Measurements from ENCODE around the gene FOXO3.

The FOXO3 gene

DNA sequence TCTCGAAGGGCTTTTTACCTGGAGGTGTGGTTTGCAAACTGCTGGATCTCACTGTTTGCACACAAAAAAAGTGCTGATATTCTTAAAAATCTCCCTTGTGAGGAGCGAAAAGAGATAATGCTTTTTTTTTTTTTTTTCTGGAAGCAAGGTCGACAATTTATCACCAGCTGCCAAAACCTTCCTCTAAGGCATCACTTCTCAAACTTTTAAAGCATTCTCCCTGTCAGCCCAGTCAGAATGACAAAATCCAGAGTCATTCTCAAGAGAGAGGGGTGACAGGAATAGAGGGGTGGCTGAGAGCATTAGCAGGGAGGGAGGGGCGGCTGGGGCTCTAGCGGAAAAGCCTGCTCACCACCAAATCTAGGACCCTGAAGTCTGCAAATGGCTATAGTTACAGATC lies 150.4 kb downstream of the FOXO3 start:
- DNase-seq (ENCODE audit: low read depth in 2 of 2), result no peak

DNA sequence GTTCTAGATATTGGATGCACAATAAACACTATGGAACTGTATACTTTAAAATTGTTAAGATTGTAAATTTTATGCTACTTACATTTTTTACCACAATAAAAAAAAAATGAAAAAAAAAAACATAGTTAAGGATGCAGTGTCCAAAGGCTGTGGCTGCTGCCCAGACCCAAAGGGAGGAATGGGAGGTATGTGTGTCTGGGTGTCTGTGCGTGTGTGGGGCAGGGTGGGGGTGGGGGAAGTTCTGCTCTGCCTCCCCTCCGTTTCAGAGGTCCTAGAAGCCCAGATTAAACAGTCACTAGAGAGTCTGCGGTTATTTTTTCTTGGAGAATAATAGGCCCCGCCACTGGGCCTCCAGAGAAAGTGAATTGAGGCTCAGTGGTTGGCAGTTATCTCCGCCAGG lies 151.1 kb downstream of the FOXO3 start:
- no peak for DNase-seq (ENCODE audit: low read depth in 2 of 2)

DNA sequence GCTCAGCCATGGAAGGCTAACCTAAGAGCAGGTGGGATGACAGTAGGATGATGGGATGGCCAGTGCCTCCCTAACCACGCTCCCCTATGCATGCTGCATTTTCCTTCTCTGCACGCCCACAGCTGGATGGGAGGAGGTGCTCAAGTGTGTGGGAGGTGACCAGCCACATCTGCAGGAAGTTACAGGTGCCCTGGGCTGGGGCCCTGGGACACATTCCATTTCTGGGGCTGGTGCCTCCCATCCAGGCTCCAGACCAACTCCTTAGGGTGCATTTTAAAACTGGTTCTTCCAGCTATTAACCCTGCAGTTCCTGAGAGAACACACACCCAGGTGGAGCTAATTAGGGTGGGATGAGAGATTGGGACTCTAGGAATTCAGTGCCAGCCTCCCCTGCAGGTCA lies 152.2 kb downstream of the FOXO3 start:
- DNase-seq (ENCODE audit: low read depth in 2 of 2), result no peak

DNA sequence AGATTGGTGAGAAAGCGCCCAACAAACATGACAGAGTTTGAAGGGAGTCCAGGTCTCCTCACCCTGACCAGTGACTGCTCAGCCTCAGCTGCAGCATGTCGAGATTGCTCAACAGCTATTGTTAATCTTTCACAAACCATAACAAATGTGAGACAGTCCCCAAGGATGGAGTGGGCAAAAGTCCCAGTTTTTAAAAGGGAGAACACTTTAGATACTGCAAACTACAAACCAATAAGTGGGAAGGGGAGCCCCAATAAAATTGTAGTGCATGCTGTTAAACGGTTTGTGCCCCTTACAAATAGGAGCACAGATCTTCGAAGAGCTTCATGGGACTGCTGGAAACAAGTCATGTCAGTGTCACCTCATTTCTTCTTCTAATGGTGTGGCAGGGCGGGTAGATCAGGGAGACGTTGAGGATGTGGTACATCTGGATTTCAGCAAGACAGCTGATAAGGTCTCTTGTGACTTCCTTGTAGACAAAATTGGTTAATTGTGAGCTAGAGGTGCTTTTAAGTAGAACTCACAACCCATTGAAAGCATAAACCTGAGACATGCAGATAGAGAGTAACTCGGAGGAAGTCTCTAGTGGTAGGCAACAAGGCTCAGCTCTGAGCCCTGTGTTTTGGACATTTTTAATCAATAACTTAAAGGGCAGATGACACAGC lies 153.5 kb downstream of the FOXO3 start:
- peak; percentile 34 to 46 for DNase-seq (ENCODE audit: low read depth in 2 of 2)

DNA sequence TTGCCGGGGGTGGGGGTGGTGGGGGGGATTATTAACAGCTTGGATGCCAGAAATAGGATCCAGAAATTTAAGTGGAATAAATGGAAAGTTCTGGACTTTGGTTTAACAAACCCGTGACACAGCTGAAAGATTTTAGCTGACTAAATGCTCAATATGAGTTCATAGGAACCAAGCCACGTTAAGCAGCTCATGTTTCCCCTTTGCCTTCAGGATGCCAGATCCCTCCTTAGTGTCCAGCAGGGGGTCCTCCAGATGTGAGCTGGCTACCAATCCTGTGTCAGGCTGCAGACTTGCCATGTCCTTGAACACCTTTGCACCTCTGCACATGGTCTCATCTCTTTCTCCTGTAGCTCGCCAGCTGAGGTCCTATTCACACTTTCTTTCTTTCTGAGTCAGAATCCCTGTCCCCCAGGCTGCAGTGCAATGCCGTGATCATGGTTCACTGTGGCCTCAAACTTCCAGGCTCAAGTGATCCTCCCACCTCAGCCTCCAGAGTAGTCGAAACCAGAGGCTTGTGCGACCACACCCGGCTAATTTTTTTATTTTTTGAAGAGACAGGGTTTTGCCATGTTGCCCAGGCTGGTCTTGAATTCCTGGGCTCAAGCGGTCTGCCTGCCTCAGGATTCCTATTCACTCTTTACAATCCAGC lies 154.2 kb downstream of the FOXO3 start:
- DNase-seq (ENCODE audit: low read depth in 2 of 2), result no peak

DNA sequence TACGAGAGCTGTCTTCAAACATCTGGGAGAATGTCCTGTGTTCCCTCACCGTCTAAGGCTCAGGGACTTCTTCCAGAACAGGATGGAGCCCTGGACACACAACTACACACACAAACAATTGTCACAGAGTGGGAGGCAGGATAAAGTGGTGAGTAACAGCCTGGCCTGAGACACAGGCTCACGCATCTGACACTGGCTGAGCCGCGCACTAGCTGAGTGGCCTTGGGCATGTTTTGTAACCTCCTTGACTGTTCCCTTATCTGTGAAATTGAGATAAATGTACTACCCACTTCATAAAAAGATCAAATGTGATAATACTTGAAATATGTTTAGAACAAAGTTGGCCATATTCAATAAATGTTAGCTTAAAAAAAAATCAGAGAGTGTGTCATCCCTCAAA lies 155.1 kb downstream of the FOXO3 start:
- DNase-seq (ENCODE audit: low read depth in 2 of 2), result no peak

DNA sequence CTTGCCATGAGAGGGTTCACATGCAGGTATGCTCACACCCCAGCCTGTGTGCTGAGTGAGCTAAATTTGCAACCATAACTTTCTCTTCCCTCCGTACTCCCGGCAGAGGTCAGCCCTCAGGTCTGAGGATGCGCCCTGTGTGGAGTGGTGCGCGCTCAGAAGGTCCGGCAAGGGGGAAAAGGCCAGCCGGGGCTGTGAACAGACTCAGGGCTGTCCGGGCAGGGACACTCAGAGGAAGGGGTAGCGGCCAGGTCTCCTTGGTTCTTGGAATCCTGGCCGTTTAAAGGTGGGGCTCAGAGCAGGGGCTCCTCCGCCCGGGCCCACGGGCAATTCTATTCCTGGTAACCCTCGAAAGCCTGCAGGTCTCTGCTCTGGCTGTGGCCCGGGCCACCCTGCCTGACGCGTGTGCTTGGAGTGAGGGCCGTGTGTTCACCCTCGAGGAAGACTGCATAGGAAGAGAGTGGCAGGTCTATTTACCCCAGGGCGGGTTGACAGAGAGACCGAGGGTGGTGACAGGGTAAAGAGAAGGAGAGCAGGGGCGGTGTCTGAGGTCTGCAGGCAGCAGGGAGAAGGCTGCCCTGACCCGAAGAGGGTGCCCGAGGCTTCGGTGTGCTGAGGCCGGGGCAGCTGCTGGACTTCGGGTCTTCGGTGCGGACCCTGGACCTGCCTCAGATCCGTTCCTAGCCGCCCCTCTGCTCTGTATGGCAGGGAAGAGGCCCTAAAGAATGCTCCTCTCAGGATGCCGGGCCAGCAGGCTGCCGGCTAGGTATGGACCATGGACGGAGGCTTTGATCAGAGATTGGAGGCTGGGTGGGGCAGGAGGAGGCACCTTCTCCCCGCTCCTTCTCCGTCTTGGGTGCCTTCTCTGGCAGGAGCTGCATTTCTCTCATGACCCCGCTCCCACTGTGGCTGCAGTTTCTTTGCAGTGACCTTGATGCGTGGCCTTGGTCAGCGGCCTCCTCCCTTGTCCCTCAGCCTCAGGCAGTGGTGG lies 156.4 kb downstream of the FOXO3 start:
- DNase-seq (ENCODE audit: low read depth in 2 of 2), result no peak

DNA sequence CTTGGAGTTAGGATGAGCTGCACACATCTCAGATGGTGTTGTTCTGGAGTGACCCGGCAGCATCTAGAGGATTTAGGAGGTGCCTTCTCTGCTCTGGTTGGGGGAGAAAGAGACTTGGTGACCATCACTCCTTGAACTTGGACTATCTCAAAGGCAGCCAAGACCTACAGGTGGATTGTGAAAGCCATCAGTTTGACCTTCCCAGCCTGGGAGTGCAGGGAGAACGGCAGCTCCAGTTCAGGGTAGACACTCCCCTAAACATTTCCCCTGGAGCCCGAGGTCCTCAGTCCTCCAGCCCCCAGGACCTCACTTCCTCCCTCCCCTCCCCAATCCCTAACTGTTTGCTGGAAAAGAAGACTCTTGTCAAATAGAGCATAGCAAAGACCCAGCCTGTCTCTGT lies 158.8 kb downstream of the FOXO3 start:
- DNase-seq (ENCODE audit: low read depth in 2 of 2), result no peak

DNA sequence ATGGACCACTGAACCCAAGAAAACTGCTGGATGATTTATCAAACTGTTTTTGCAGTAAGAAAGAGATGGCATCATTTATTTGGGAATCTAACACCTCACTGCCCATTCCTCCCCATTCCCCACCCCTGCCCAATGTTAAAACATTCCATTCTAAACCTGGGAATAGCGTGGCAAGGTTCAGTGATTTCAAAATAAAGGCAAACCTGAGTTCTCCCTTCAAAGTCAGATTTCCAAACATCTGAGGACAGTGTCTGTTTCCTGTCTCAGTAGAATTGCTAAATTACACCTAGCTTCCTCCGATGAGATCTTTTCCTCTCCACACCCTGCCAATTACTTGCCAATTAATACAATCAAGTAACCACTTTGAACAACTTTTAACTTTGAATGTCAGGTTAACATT lies 160.1 kb downstream of the FOXO3 start:
- no peak for DNase-seq (ENCODE audit: low read depth in 2 of 2)

DNA sequence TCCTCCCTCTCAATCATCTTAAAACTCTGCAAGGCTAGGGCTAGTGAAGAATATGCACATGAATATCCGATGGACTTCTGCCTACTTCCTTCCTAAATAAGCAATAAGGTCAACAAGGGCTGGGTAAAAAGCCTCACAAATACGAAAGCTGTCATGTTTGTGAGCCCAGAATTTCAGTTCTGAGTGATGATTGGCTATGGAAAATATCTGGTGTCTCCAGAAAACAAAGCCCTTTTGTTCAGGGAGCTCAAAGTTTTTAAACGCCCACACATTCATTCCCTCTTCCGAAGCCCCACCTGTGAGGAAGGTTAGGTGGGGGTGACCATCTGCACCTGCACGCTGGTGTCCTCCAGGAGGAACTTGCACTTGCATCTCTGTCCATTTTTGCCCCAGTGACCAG lies 160.6 kb downstream of the FOXO3 start:
- no peak for DNase-seq (ENCODE audit: low read depth in 2 of 2)

DNA sequence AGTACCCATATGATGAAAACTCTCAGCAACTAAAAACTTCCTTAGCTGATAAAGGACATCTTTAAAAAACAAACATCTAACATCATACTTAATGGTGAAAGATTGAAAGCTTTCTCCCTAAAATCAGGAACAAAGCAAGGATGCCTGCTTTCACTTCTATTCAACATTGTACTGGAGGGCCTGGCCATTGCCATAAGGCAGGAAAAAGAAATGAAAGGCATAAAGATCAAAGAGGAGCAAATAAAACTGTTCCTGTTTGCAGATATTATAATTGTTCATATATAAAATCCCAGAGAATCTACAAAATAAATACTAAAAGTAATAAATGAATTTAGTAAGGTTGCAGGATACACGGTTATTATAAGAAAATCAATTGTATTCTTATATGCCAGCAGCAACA lies 162.9 kb downstream of the FOXO3 start:
- DNase-seq (ENCODE audit: low read depth in 2 of 2), result no peak

DNA sequence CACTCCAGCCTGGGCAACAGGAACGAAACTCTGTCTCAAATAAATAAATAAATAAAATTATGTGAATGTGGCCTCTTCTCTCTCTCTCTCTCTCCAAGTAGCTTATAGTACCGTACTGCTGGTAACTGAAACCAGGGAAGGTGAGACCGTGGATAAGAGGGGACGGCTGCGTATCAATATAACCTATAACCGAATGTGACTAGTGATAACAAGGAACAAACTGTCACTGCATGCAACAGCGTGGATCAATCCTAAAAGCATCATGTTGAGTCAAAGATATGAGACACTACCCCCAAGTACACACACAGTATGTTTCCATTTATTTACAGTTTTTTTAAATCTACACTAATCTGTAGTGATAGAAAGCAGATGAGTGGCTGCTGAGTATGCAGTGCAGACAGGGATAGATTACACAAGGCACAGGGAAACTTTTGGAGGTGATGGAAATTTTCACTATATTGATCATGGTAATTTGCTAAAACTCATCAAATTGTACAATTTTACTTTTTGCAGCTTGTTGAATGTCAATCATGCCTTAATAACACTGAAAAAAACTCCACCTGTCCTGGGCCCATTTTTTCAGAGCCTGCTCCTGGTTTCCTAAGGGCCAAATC lies 166.1 kb downstream of the FOXO3 start:
- DNase-seq (ENCODE audit: low read depth in 2 of 2), result no peak

DNA sequence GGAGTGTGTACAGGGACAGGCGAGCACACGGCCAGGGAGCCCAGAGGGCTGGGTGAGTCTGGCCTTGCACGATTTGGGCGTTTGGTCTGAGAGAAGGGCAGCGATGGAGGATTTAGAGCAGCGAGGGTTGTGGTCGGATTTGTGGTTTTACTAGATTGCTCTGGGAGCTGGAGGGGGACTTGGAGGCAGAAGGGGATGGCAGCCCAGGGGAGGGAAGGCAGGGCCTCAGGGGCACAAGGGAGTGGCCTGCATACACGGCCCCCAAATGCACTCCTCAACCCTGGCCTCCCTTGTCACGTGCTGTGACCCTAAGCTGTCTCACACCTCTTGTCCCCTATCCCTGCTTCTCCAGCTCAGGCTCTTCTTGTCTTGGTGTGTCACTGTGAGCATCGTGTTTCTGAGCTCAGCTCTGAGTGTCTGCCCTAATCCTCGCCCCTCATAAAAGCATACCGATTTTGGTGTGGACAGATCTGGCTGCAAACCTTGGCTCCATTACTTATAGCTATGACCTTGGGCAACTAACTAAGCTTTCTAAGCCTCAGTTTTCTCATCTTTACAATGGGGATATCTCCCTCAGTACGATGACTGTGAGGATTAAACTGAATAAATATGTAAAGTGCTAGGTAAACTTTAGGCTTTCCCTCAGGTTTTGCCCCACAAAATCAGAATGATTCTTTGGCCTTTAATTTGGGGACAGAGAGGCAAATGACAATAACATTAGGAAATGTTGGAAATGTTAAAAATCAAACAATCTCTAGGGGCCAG lies 167.4 kb downstream of the FOXO3 start:
- no peak for DNase-seq (ENCODE audit: low read depth in 2 of 2)

DNA sequence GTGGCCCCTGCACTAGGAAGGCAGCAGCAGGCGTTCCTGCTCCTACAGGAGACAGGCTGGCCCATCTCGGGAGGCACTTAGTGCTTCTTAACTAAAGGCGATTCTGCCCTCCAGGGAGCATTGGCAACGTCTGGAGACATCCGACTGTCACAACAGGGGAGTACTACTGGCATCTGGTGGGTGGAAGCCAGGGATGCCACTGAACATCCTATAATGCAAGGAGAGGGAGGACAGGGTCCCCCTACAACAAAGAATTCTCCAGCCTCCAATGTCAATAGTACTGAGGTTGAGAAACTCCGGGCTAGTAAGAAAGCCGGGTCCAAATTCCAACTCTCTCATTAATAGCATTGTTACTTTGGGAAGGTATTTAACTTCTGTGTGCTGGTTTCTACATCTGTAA lies 168.1 kb downstream of the FOXO3 start:
- DNase-seq (ENCODE audit: low read depth in 2 of 2), result no peak

DNA sequence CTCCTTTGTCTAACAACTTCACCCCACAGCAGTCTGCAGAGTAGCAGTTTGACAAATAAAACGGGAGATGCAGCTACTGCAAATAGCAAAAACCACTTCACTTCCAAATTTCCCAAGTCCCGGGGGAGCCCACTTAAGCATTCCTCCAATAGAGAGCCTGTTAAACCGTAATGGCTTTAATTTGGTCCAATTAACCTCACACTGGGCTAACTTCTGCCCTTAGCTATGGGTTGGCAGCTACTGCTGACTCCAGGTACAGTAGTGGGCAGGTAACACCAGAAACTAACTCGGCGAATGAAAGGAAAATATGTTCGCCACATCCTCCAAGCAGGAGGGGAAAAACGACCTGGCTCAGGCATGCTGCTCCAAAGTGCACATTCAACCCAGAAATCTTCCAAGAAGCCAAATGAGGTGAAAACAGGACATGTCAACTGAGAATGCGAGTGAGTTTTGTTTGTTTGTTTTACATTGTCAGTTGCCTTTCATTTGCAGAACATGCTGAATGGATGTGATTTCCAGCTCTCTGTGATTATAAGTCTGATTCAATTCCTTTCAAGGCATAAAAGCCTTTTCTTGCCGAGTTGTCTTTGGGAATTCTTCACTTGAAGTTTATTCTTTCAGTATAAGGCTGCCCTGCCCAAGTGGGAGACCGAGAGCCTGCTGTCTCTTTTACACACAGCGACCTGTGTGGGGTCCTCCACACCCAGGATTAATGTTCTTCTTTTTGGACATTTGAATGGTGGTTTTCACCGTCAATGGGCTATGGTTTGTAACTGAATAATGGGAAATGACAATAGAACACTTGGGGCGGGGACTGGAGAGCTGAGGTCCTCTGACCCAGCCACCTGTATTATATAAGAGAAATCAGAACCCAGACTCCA lies 170.2 kb downstream of the FOXO3 start:
- no peak for DNase-seq (ENCODE audit: low read depth in 2 of 2)

DNA sequence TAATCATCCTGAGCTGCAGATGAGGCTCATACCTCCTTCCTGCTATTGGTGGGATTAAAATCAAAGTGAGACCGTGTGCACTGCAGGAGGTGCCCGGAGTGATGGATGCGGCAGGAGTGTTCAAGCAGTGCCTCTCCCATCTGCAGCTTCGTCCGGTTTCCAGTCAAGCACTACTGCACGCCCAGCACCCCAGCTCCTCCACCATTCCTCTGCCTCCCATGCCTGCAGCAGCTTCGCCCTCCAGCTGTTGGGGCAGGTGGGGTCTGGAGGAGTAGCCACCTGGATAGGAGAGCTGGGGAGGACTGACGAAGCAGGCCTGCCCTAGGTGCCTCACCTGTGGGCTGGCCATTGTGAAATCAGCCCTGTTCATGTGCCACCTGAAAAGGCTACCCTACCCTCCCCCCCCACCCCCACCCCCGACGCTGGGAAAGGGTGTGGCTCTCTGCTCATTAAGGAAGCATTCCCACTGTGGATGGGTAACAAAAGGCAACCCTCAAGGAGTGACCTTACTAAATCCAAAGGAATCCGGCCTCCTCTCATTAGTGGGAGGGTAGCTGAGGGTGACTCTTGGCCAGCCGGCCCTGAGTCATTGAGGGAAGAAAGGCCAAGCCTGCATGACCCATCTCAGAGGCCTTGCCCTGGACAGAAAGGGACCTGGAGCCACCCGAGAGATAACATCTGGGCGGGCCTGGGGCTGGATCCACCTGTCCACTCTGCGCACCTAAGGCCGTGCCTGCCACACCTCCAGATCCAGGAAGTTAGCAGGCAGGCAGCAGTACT lies 171.6 kb downstream of the FOXO3 start:
- DNase-seq (ENCODE audit: low read depth in 2 of 2), result no peak

DNA sequence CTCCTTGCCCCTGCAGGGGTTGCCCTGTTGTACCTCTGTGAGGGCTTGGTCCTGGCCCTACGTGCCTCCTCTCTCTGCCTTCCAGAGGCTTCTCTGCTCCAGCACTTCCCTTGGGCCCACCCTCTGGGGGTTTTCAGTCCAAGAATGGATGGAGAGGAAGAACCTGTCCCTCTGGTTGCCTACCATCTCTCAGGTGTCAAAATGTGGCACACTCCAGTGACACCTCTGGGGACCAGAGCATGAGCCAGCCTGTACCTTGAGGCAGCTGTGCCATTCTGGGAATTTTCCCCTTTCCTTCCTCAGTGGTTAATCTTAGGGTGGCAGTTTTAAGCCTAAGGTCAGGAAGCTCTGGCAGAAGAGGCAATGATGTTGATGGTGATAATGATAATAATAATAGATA lies 172.3 kb downstream of the FOXO3 start:
- no peak for DNase-seq (ENCODE audit: low read depth in 2 of 2)

DNA sequence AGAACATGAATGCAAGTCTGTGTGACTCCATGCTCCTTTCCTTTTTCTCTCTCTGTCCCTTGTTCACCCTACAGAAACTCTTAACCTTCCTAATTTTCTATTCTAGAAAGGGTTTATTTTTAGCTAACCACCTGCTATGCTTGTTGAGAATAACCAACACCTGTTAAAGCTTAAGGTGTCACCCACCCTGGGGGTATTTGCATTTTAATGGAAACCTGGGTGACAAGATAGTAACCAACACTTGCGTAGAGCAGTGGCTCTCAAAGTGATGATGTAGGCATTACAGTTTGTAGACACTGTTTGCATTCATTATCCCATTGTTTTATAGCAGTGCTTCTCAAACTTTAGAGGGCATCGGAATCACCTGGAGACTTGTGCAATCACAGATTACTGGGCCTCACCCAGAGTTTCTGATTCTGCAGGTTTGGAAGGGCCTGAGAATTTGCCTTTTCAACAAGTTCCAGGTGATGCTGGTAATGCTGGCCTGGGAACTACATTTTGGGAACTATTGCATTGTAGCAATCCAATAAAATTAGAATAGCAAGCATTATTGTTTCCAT lies 173.1 kb downstream of the FOXO3 start:
- DNase-seq (ENCODE audit: low read depth in 2 of 2), result no peak
